ENCODE data around the gene LBR. TPM values are rescaled to one million over a fixed set of nuclear protein-coding genes. Genes with fewer than 3 reads are reported as not detected.

The LBR gene
- total RNA-seq, 2 donors from 2014 or later = 39.1 to 51.7 TPM

DNA sequence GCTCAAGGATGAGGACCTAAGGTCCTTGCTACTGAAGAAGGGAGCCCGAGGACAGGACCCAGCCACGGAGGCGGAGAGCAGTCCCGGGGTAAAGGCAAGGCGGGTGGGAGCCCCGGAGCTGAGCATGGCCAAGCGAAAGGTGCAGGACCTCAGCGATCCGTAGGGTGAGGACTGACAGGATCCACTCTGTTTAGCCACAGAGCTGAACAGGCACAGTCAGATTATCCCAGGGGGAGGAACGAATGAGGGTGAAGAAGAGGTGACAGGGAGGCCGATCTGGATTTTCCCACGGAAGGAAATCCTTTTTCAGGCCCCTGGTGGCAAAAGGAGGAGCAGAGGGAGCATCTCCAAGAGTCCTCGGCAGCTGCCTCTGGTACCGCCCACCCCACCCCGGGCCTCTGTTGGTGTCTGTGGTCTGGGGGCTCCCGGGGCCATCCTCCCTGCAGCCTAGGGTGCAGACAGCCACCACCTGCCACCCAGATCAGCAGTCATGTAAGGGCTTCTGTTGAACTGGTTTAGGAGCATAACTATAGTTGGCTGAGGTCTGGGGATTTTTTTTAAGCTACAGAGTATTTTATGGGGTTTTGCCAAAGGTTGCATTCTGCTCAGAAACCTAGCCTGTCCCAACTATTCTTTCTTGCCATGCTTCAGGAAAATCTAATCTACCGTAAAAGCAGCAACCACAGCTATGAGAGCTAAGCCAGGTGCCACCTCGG lies 32.3 kb upstream of the LBR start:
- no peak overlapping the region for H3K27ac ChIP-seq
- H3K9me3 ChIP-seq = no peaks in the 10 kb centered on the region
- ATAC-seq (ENCODE audit: insufficient number of reproducible peaks, low FRiP score, low read depth) = no peak
- TF ChIP-seq, protein P1, sequence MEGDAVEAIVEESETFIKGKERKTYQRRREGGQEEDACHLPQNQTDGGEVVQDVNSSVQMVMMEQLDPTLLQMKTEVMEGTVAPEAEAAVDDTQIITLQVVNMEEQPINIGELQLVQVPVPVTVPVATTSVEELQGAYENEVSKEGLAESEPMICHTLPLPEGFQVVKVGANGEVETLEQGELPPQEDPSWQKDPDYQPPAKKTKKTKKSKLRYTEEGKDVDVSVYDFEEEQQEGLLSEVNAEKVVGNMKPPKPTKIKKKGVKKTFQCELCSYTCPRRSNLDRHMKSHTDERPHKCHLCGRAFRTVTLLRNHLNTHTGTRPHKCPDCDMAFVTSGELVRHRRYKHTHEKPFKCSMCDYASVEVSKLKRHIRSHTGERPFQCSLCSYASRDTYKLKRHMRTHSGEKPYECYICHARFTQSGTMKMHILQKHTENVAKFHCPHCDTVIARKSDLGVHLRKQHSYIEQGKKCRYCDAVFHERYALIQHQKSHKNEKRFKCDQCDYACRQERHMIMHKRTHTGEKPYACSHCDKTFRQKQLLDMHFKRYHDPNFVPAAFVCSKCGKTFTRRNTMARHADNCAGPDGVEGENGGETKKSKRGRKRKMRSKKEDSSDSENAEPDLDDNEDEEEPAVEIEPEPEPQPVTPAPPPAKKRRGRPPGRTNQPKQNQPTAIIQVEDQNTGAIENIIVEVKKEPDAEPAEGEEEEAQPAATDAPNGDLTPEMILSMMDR (IDR thresholded peaks at IDR 0.05) = no peak
- no peaks in the 10 kb centered on the region for H3K36me3 ChIP-seq
- no peaks in the 10 kb centered on the region for H3K27me3 ChIP-seq (replicated peaks; ENCODE audit: insufficient read depth)
- H3K4me3 ChIP-seq = no peak overlapping the region
- peaks cover 0 to 7% of the 10 kb centered on the region in 2 donors for H3K4me1 ChIP-seq (ENCODE audit: control insufficient read depth in 1 of 2, low read depth in 2 of 2)
- DNase-seq (ENCODE audit: low spot score) = no peak

DNA sequence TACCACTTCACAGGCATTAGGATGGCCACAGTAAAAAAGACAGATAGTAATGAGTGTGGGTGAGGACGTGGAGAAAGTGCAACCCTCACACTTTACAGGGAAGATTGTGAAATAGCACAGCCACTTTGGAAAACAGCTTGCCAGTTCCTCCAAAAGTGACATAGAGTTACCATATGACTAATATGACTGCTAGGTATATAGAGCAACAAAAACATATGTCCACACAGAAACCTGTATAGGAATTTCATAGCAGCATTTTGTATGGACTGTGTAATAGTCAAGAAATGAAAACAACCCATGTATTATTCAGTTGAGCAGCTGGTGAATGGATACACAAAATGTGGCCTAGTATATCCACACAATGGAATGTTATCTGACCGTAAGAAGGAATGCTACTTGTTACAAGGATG lies 30.4 kb upstream of the LBR start:
- TF ChIP-seq, protein P1 (IDR thresholded peaks at IDR 0.05) = no peak
- Histone ChIP-seq H3K27ac (no peak overlapping the region), H3K36me3 (no peaks in the 10 kb centered on the region), H3K27me3 (replicated peaks; ENCODE audit: insufficient read depth) (no peaks in the 10 kb centered on the region), H3K4me3 (no peak overlapping the region), H3K9me3 (no peaks in the 10 kb centered on the region), H3K4me1 (ENCODE audit: control insufficient read depth in 1 of 2, low read depth in 2 of 2) (peaks cover 2 to 21% of the 10 kb centered on the region in 2 donors)
- ATAC-seq (ENCODE audit: insufficient number of reproducible peaks, low FRiP score, low read depth) (no peak), DNase-seq (ENCODE audit: low spot score) (no peak)

DNA sequence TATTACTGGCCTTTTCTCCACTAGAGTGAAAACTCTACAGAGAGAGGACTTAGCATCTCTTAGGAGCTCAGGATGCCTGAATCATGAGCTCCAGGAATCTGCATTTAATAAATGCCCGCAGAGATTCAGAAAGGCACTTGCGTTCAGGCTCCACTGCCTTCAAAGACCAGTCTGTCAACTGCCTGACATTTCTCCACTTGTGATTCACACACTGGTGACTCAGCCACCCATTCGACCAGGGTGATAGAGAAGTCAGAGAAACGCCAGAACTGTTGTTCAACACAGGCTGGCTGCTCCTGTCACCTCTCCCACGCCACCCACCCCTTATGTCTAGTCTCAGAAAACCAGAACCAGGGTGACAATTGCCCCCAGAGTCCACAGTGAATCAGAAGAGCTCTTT lies 26.9 kb upstream of the LBR start:
- no peaks in the 10 kb centered on the region for H3K36me3 ChIP-seq
- H3K27ac ChIP-seq = no peak overlapping the region
- H3K27me3 ChIP-seq (replicated peaks; ENCODE audit: insufficient read depth) = no peaks in the 10 kb centered on the region
- no peaks in the 10 kb centered on the region for H3K9me3 ChIP-seq
- no peak overlapping the region for H3K4me3 ChIP-seq
- DNase-seq (ENCODE audit: low spot score) = peak; percentile 51
- peaks cover 2 to 14% of the 10 kb centered on the region in 2 donors for H3K4me1 ChIP-seq (ENCODE audit: control insufficient read depth in 1 of 2, low read depth in 2 of 2)
- peak; percentile 81 for ATAC-seq (ENCODE audit: insufficient number of reproducible peaks, low FRiP score, low read depth)
- TF ChIP-seq, protein P1 (IDR thresholded peaks at IDR 0.05) = no peak

DNA sequence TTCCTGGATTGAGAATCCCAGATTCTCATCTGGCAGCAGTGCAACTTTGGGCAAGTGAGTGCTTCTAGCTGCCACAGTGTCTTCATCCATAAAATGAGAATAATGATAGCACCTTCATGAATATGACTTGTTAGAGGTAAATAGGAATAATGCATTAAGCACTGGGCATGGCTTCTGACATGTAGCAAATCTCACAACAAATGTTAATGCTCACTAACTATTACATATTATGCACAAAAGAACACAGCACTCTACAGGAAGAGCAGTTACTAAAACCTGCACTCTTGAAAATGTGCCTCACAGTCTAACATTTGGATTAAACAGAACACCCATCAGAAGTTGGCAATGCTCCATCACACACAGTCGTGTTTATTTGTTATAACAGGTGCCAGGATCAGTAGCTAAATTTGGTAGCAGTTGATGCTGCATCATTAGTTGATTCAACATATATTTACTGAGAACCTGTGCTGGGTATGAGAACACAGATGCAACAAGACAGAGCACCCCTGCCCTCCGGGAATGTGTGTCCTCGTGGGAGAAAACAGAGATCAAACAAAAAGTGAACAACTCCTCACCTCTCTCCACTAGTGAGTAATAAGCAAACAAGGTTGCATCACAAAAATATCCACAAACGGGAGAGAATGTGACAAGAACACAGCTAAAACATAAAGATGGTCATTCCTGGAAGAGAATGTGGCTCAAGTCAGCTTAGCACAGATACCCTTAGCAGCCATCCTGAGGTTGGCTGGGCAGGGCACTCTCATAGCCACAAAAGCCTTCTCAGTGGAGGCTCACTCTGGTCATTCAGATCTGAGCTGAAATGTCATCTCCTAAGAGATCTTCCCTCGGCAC lies 26.2 kb upstream of the LBR start:
- TF ChIP-seq, protein P1 (IDR thresholded peaks at IDR 0.05) = no peak
- no peaks in the 10 kb centered on the region for H3K36me3 ChIP-seq
- ATAC-seq (ENCODE audit: insufficient number of reproducible peaks, low FRiP score, low read depth) (no peak), DNase-seq (ENCODE audit: low spot score) (no peak)
- H3K4me1 ChIP-seq (ENCODE audit: control insufficient read depth in 1 of 2, low read depth in 2 of 2) = peaks cover 2 to 14% of the 10 kb centered on the region in 2 donors
- no peaks in the 10 kb centered on the region for H3K27me3 ChIP-seq (replicated peaks; ENCODE audit: insufficient read depth)
- no peak overlapping the region for H3K4me3 ChIP-seq
- no peak overlapping the region for H3K27ac ChIP-seq
- no peaks in the 10 kb centered on the region for H3K9me3 ChIP-seq

DNA sequence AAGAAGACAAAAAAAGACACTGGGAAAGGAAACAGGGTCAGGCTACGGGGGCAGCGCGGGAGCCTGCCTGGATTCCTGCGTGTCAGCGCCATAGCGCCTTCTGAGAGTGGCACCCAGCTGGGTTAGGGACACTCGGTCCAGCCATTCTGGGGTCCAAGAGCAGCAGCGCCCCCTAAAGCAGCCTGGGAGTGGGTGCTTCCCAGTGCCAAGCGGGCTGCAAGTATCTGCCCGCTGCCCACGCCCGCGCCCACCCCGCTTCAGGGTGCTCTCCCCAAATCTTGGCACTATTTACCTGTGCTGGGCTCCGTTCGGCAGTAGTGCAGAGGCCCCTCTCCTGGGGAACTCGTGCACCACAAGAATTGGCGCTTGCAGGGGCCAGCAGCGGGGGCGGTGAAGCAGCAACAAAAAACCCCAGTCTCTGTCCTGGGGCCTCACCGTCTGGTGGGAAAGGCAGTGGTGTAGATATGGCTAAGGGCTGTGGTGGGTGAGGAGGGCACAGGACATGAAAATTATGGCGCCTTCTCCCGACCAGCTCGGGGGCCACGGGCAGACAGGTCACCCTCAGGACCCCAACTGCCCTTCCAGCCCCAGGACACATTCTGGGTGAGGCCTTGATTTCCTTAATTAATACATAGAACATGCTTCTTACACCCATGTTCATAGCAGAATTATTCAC lies 24.1 kb upstream of the LBR start:
- DNase-seq (ENCODE audit: low spot score) = no peak
- peaks cover 10 to 33% of the 10 kb centered on the region in 2 donors for H3K4me1 ChIP-seq (ENCODE audit: control insufficient read depth in 1 of 2, low read depth in 2 of 2)
- no peak overlapping the region for H3K4me3 ChIP-seq
- no peaks in the 10 kb centered on the region for H3K27me3 ChIP-seq (replicated peaks; ENCODE audit: insufficient read depth)
- TF ChIP-seq, protein P1 (IDR thresholded peaks at IDR 0.05) = no peak
- no peaks in the 10 kb centered on the region for H3K36me3 ChIP-seq
- no peaks in the 10 kb centered on the region for H3K9me3 ChIP-seq
- H3K27ac ChIP-seq = no peak overlapping the region
- ATAC-seq (ENCODE audit: insufficient number of reproducible peaks, low FRiP score, low read depth) = no peak

Data from thoracic aorta (tissue), 2 donors.